HG03432 (cell line): ENCODE results near the gene ZNF195.
"Not testable (repeated sequence)": the region's sequence is repeated elsewhere in the genome, so short reads cannot be mapped to it uniquely, and the experiment has no call there.

Experiments
- ATAC-seq: cut with Tn5 transposase; IDR thresholded peaks from one replicate; pipeline ENCODE4 v1.9.1; 2021; ENCODE audit warnings: mild to moderate bottlenecking, moderate library complexity; ENCODE audit not compliant: unreplicated experiment

The ZNF195 gene

GRCh38 chr11:3378426-3379423, at the start of gene ZNF195:
Gene ZNF195, minus strand, starts transcription at chr11:3379146. Its CDS starts 106 bp downstream, at chr11:3379040.
- ATAC-seq, result peak; percentile 99

- ATAC-seq, result not testable (repeated sequence)
These were observed 49.1 kb upstream of the ZNF195 start for GRCh38 chr11:3428076-3428475.

- not testable (repeated sequence) for ATAC-seq
These were observed 47.6 kb upstream of the ZNF195 start for GRCh38 chr11:3426541-3426940.

- ATAC-seq, result not testable (repeated sequence)
These were observed 45.0 kb upstream of the ZNF195 start for GRCh38 chr11:3423928-3424327.

- not testable (repeated sequence) for ATAC-seq
These were observed 44.3 kb upstream of the ZNF195 start for GRCh38 chr11:3423138-3423731.

GRCh38 chr11:3422380-3423137, 43.6 kb upstream of the ZNF195 start:
- peak; percentile 98 for ATAC-seq

- ATAC-seq, result not testable (repeated sequence)
These were observed 42.8 kb upstream of the ZNF195 start for GRCh38 chr11:3421608-3422379.

GRCh38 chr11:3420281-3421042, 41.5 kb upstream of the ZNF195 start:
- not testable (repeated sequence) for ATAC-seq

- not testable (repeated sequence) for ATAC-seq
These were observed 40.5 kb upstream of the ZNF195 start for GRCh38 chr11:3419496-3419895.

- not testable (repeated sequence) for ATAC-seq
These were observed 38.1 kb upstream of the ZNF195 start for GRCh38 chr11:3417047-3417446.

GRCh38 chr11:3415301-3415700, 36.4 kb upstream of the ZNF195 start:
- ATAC-seq, result not testable (repeated sequence)

- not testable (repeated sequence) for ATAC-seq
These were observed 34.7 kb upstream of the ZNF195 start for GRCh38 chr11:3413666-3414065.

GRCh38 chr11:3412837-3413236, 33.9 kb upstream of the ZNF195 start:
- ATAC-seq, result no peak

- not testable (repeated sequence) for ATAC-seq
These were observed 29.8 kb upstream of the ZNF195 start for GRCh38 chr11:3408722-3409121.

- not testable (repeated sequence) for ATAC-seq
These were observed 29.2 kb upstream of the ZNF195 start for GRCh38 chr11:3408058-3408605.

GRCh38 chr11:3406937-3407336, 28.0 kb upstream of the ZNF195 start:
- not testable (repeated sequence) for ATAC-seq

GRCh38 chr11:3406223-3406875, 27.4 kb upstream of the ZNF195 start:
- not testable (repeated sequence) for ATAC-seq

GRCh38 chr11:3404076-3404925, 25.4 kb upstream of the ZNF195 start:
- not testable (repeated sequence) for ATAC-seq
